GM23248 (cell line): Measurements from ENCODE around the gene KCTD3.

Experiments used
- EZH2 ChIP-seq: fragments of 200-600 bp; sonication (generic); IDR thresholded peaks from 2 replicates; pipeline ENCODE4 v1.6.1; 2018; ENCODE audit warnings: antibody characterized with exemption, mild to moderate bottlenecking; ENCODE audit not compliant: insufficient read depth, poor library complexity, severe bottlenecking
- EZH2phosphoT487 ChIP-seq: fragments of 200-600 bp; sonication (generic); IDR thresholded peaks from 2 replicates; pipeline ENCODE4 v1.6.1; 2018; ENCODE audit warnings: antibody characterized with exemption, moderate library complexity, mild to moderate bottlenecking, low read depth; ENCODE audit not compliant: insufficient read depth

- no peak for TF ChIP-seq EZH2phosphoT487
- TF ChIP-seq EZH2, result no peak
Measured at GRCh38 chr1:215600258-215600792, 33.2 kb downstream of the KCTD3 start.
